GM12878 (cell line): ENCODE measurements around the gene RNPC3. TPM values are rescaled to one million over a fixed set of nuclear protein-coding genes. Genes with fewer than 3 reads are reported as not detected.
A peak's percentile ranks its signal among the peaks of the same experiment; 100 is the strongest.

Experiments
- ATAC-seq: fragments of 200-7000 bp; cut with Tn5 transposase; 3 replicates; pipeline ENCODE4 v1.9.1; 2020; ENCODE audit warnings: mild to moderate bottlenecking, moderate library complexity
- BruUV-seq: library from RNA; stranded (reverse); fragments of 400-500 nt; replicated peaks from 2 replicates; lab custom pipeline; 2021; lab: Mats Ljungman, UMichigan
- CTCF ChIA-PET: fragments of 300-600 bp; sonication (Branson Sonifier 250); formaldehyde crosslinking; extraction: SDS; loops from one replicate; lab custom pipeline; 2021; ENCODE audit warnings: inconsistent platforms; lab: Yijun Ruan, JAX
- POLR2A ChIA-PET: fragments of 350-600 bp; formaldehyde crosslinking; extraction: SDS; loops from one replicate; lab custom pipeline; 2021; ENCODE audit warnings: inconsistent platforms; lab: Charles Lee
- RAD21 ChIA-PET: fragments of 300-600 bp; sonication (Branson Sonifier 250); formaldehyde crosslinking; loops from one replicate; lab custom pipeline; 2023; ENCODE audit warnings: antibody characterized with exemption; ENCODE audit not compliant: unreplicated experiment; lab: Charles Lee
- SMC1A ChIA-PET: fragments of 300-600 bp; sonication (Branson Sonifier 250); formaldehyde crosslinking; loops from one replicate; lab custom pipeline; 2023; ENCODE audit not compliant: unreplicated experiment, uncharacterized antibody; lab: Charles Lee
- DNase-seq: peaks from one replicate; pipeline ENCODE4 v3.0.0-alpha.2; 2011; ENCODE audit warnings: low read depth, low spot score
- FAIRE-seq: peaks from 3 replicates; lab custom pipeline; 2011; peaks lifted over from hg19 to GRCh38; lab: Jason Lieb, UNC
- H2AFZ ChIP-seq: 2 replicates; pipeline ENCODE4 v1.6.0; 2011; ENCODE audit warnings: low read depth, low read length, control low read depth; ENCODE audit not compliant: control insufficient read depth
- H3K27ac ChIP-seq: 2 replicates; pipeline ENCODE4 v1.5.1; 2011; ENCODE audit warnings: control low read depth; ENCODE audit not compliant: control insufficient read depth, insufficient read depth
- H3K27me3 ChIP-seq, 2 experiments: replicated peaks in 1 of 2; 2 replicates each; pipeline versions ENCODE4 v1.6.0 to v1.6.1; 2011; ENCODE audit warnings: low read length in 1 of 2; ENCODE audit not compliant: control insufficient read depth in 2 of 2, insufficient read depth in 2 of 2
- H3K36me3 ChIP-seq, 2 experiments: 2 replicates each; pipeline ENCODE4 v1.5.1; 2011; ENCODE audit warnings: low read length in 1 of 2; ENCODE audit not compliant: control insufficient read depth in 2 of 2, insufficient read depth in 2 of 2
- H3K4me1 ChIP-seq: 2 replicates; pipeline ENCODE4 v1.6.1; 2011; ENCODE audit warnings: mild to moderate bottlenecking, low read length, moderate library complexity, mixed read lengths; ENCODE audit not compliant: control insufficient read depth, insufficient read depth
- H3K4me2 ChIP-seq: 2 replicates; pipeline ENCODE4 v1.6.0; 2011; ENCODE audit warnings: control low read depth; ENCODE audit not compliant: control insufficient read depth, insufficient read depth
- H3K4me3 ChIP-seq: fragments of 200-600 bp; sonication (generic); 2 replicates; pipeline ENCODE4 v1.5.1; 2016
- H3K79me2 ChIP-seq: 2 replicates; pipeline ENCODE4 v1.6.0; 2011; ENCODE audit warnings: low read length; ENCODE audit not compliant: control insufficient read depth, insufficient read depth
- H3K9ac ChIP-seq: 2 replicates; pipeline ENCODE4 v1.8.0; 2011; ENCODE audit warnings: low read length, control low read depth, mixed read lengths; ENCODE audit not compliant: control insufficient read depth, insufficient read depth
- H3K9me3 ChIP-seq: replicated peaks from 3 replicates; pipeline ENCODE4 v1.5.1; 2011; ENCODE audit warnings: mild to moderate bottlenecking, low read length; ENCODE audit not compliant: control insufficient read depth, insufficient read depth
- H4K20me1 ChIP-seq: 2 replicates; pipeline ENCODE4 v1.6.0; 2011; ENCODE audit not compliant: control insufficient read depth, insufficient read depth
- CHD1 ChIP-seq: IDR thresholded peaks from 2 replicates; pipeline ENCODE4 v1.6.1; 2012; ENCODE audit warnings: low read depth, low read length, improper control_type of control experiment
- CREB1 ChIP-seq: IDR thresholded peaks from 2 replicates; pipeline ENCODE4 v1.6.1; 2012; ENCODE audit warnings: low read depth, mild to moderate bottlenecking, inconsistent platforms
- DPF2 ChIP-seq: fragments of 450-650 bp; IDR thresholded peaks from 2 replicates; pipeline ENCODE4 v1.6.1; 2017; ENCODE audit warnings: mild to moderate bottlenecking
- FOXK2 ChIP-seq: fragments of 450-650 bp; IDR thresholded peaks from 2 replicates; pipeline ENCODE4 v1.6.1; 2017; ENCODE audit warnings: mild to moderate bottlenecking, moderate library complexity
- IKZF1 ChIP-seq: fragments of 450-650 bp; conservative IDR thresholded peaks from 2 replicates; pipeline ENCODE4 v1.6.1; 2017; ENCODE audit warnings: antibody characterized with exemption, mild to moderate bottlenecking
- JUNB ChIP-seq: IDR thresholded peaks from 2 replicates; pipeline ENCODE4 v1.6.1; 2016; ENCODE audit warnings: antibody characterized with exemption, mild to moderate bottlenecking
- KDM1A ChIP-seq: fragments of 200-600 bp; sonication (generic); IDR thresholded peaks from 2 replicates; pipeline ENCODE4 v1.6.1; 2016; ENCODE audit warnings: borderline replicate concordance
- NBN ChIP-seq: fragments of 450-650 bp; IDR thresholded peaks from 2 replicates; pipeline ENCODE4 v1.6.1; 2016
- NRF1 ChIP-seq: conservative IDR thresholded peaks from 2 replicates; pipeline ENCODE4 v1.6.1; 2011; ENCODE audit warnings: mild to moderate bottlenecking, low read depth, low read length, improper control_type of control experiment
- PAX5 ChIP-seq: IDR thresholded peaks from 2 replicates; pipeline ENCODE4 v1.6.1; 2011; ENCODE audit warnings: low read depth, low read length, borderline replicate concordance
- TCF7 ChIP-seq: IDR thresholded peaks from 2 replicates; pipeline ENCODE4 v1.6.1; 2014; ENCODE audit warnings: antibody characterized with exemption, borderline replicate concordance
- ZNF207 ChIP-seq: fragments of 450-650 bp; IDR thresholded peaks from 2 replicates; pipeline ENCODE4 v1.6.1; 2014; ENCODE audit warnings: antibody characterized with exemption, mild to moderate bottlenecking, borderline replicate concordance
- WGBS: methylation state at CpG from one replicate; pipeline ENCODE4 v1.1.6; 2016; ENCODE audit warnings: low lambda C conversion rate; ENCODE audit not compliant: insufficient replicate concordance, insufficient coverage; ENCODE audit errors: missing lambda C conversion rate; 5-methylcytosine and 5-hydroxymethylcytosine counted together
- in situ Hi-C: fragments of 300-500 bp; cut with MboI; formaldehyde crosslinking; loops from 9 replicates; pipeline ENCODE4 v1.14.3; 2018; ENCODE audit warnings: mixed read lengths
- intact Hi-C: fragments of 100-400 bp; cut with micrococcal nuclease; formaldehyde crosslinking; loops from one replicate; pipeline ENCODE4 v1.14.2; 2022; ENCODE audit not compliant: unreplicated experiment
- polyA plus RNA-seq, 11 experiments: library from polyadenylated mRNA; depleted of rRNA in 4 of 11; unstranded in 6 of 11; stranded (reverse) in 5 of 11; fragments of >200 nt; fragmentation: Nextera tagmentation in 4 of 11; fragmentation: Illumina TruSeq in 1 of 11; extraction: Ambion mirVana in 4 of 11; extraction: Trizol in 1 of 11; gene quantifications; 1 replicate in 1 of 11; 2 replicates in 10 of 11; pipeline versions ENCODE4 v1.2.1 to v1.2.3, GENCODE V29; 2011 to 2016; ENCODE audit warnings: inconsistent platforms in 2 of 11, missing spikeins in 2 of 11, low read depth in 1 of 11
- total RNA-seq, 4 experiments: library from RNA; depleted of rRNA in 3 of 4; stranded (reverse); fragments of >200 nt in 3 of 4; fragmentation: Illumina TruSeq in 1 of 4; extraction: Trizol in 1 of 4; gene quantifications; 2 replicates each; pipeline versions ENCODE4 v1.2.1 to v1.2.3, GENCODE V29; 2013 to 2021
- TF ChIP-seq, protein P1 (sequence below): fragments of 450-650 bp; IDR thresholded peaks from 2 replicates; pipeline ENCODE4 v1.6.1; 2017; ENCODE audit warnings: antibody characterized with exemption, mild to moderate bottlenecking, moderate library complexity
- TF ChIP-seq, protein P2 (sequence below): fragments of 450-650 bp; IDR thresholded peaks from 2 replicates; pipeline ENCODE4 v1.6.1; 2018; ENCODE audit warnings: borderline replicate concordance, mild to moderate bottlenecking; ENCODE audit not compliant: partially characterized antibody

RNPC3 gene
- total and polyA plus RNA-seq, 10 of the 15 experiments (the other 5 are each of a cell fraction or from before 2014, with no cell fraction given), result 11.4 to 53.7 (median 22.7) TPM

DNA sequence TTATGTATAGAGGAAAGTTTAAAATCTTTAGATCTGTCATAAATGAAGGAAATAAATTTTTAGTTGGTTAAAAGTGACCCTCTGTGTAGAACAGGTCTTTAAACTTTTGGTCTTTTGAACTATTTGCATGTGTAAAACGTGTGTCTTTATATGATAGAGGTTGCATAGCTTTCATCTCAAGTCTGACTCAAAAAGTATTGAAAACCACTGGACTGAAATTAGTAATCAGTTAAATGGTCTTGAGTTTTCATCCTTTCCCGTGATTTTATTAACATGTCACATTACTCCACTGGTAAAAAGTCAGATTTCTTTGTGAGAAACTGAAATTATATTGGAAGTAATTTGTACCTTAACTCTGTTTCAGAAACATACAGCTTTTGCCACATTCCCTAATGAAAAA is 1.8 kb downstream of the RNPC3 start (continued):
- TF ChIP-seq JUNB (peak; percentile 83), TCF7 (peak; percentile 38; the same call in 1 of the 2 replicates)

DNA sequence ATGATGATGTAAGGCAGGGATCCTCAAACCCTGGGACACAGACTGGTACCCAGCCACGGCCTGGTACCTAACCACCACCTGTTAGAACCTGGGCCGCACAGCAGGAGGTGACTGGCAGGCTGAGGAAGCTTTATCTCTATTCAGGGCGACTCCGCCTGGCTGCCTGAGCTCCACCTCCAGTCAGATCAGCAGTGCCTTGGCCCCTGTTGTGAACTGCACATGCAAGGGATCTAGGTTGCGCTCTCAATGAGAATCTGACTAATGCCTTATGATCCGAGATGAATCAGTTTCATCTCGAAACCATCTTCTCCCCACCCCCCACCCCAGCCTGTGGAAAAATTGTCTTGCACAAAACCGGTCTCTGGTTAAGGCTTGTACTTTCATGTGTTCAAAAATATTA is 4.2 kb downstream of the RNPC3 start:
- SMC1A ChIA-PET, result no interaction called here
- BruUV-seq, result no TSS peak
- no peak for ATAC-seq
- peaks cover 55% of the 10 kb centered on the region for H3K79me2 ChIP-seq
- no peaks in the 10 kb centered on the region; the same call in 1 of the 2 replicates for H3K4me1 ChIP-seq
- 86% methylated on average over 8 of the region's 8 CpGs for WGBS
- no peaks in the 10 kb centered on the region for H4K20me1 ChIP-seq
- no peak overlapping the region for H2AFZ ChIP-seq
- CTCF ChIA-PET, result no interaction called here
- H3K27me3 ChIP-seq, result no peaks in the 10 kb centered on the region
- no peak for TF ChIP-seq CHD1
- TF ChIP-seq, protein P1, sequence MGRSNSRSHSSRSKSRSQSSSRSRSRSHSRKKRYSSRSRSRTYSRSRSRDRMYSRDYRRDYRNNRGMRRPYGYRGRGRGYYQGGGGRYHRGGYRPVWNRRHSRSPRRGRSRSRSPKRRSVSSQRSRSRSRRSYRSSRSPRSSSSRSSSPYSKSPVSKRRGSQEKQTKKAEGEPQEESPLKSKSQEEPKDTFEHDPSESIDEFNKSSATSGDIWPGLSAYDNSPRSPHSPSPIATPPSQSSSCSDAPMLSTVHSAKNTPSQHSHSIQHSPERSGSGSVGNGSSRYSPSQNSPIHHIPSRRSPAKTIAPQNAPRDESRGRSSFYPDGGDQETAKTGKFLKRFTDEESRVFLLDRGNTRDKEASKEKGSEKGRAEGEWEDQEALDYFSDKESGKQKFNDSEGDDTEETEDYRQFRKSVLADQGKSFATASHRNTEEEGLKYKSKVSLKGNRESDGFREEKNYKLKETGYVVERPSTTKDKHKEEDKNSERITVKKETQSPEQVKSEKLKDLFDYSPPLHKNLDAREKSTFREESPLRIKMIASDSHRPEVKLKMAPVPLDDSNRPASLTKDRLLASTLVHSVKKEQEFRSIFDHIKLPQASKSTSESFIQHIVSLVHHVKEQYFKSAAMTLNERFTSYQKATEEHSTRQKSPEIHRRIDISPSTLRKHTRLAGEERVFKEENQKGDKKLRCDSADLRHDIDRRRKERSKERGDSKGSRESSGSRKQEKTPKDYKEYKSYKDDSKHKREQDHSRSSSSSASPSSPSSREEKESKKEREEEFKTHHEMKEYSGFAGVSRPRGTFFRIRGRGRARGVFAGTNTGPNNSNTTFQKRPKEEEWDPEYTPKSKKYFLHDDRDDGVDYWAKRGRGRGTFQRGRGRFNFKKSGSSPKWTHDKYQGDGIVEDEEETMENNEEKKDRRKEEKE, result no peak
- TF ChIP-seq PAX5, result no peak
- no peak for TF ChIP-seq FOXK2
- TF ChIP-seq, protein P2, sequence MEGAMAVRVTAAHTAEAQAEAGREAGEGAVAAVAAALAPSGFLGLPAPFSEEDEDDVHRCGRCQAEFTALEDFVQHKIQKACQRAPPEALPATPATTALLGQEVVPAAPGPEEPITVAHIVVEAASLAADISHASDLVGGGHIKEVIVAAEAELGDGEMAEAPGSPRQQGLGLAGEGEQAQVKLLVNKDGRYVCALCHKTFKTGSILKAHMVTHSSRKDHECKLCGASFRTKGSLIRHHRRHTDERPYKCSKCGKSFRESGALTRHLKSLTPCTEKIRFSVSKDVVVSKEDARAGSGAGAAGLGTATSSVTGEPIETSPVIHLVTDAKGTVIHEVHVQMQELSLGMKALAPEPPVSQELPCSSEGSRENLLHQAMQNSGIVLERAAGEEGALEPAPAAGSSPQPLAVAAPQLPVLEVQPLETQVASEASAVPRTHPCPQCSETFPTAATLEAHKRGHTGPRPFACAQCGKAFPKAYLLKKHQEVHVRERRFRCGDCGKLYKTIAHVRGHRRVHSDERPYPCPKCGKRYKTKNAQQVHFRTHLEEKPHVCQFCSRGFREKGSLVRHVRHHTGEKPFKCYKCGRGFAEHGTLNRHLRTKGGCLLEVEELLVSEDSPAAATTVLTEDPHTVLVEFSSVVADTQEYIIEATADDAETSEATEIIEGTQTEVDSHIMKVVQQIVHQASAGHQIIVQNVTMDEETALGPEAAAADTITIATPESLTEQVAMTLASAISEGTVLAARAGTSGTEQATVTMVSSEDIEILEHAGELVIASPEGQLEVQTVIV, result no peak
- TF ChIP-seq NRF1, result no peak
- TF ChIP-seq CREB1, result no peak
- TF ChIP-seq KDM1A, result no peak
- no peak for TF ChIP-seq NBN
- TF ChIP-seq DPF2, result no peak
- no peak for TF ChIP-seq ZNF207
- TF ChIP-seq IKZF1, result no peak
- TF ChIP-seq, all 136 proteins: peak for 0
- Histone ChIP-seq H3K9ac (no peak overlapping the region), H3K4me2 (peak overlapping the region; percentile 17; the same call in 1 of the 2 replicates), H3K27ac (no peak overlapping the region), H3K4me3 (no peak overlapping the region), H3K36me3 (peaks cover 0 to 14% of the 10 kb centered on the region in 2 experiments; a peak in 1 of 4 replicates), H3K9me3 (no peaks in the 10 kb centered on the region; the same call in 2 of the 3 replicates)
- DNase-seq, result no peak
- in situ Hi-C loops, result no loop called here
- RAD21 ChIA-PET, result no interaction called here
- POLR2A ChIA-PET, result no interaction called here
- FAIRE-seq, result no peak
- intact Hi-C loops, result no loop called here
